Activated CD4-positive, alpha-beta T cell treated with anti-CD3 and anti-CD28 coated beads, Interleukin-2, amount 50 U/mL, for 16 hours (primary cell): ENCODE measurements around the gene TSFM.
"Not testable (repeated sequence)": the region's sequence is repeated elsewhere in the genome, so short reads cannot be mapped to it uniquely, and the experiment has no call there.

Source experiments
- DNase-seq: peaks from one replicate; pipeline ENCODE4 v3.0.0-alpha.2; 2020

TSFM gene

GRCh38 chr12:57765003-57765697 lies 17.4 kb upstream of the TSFM start:
- DNase-seq, result peak; percentile 63

DNA sequence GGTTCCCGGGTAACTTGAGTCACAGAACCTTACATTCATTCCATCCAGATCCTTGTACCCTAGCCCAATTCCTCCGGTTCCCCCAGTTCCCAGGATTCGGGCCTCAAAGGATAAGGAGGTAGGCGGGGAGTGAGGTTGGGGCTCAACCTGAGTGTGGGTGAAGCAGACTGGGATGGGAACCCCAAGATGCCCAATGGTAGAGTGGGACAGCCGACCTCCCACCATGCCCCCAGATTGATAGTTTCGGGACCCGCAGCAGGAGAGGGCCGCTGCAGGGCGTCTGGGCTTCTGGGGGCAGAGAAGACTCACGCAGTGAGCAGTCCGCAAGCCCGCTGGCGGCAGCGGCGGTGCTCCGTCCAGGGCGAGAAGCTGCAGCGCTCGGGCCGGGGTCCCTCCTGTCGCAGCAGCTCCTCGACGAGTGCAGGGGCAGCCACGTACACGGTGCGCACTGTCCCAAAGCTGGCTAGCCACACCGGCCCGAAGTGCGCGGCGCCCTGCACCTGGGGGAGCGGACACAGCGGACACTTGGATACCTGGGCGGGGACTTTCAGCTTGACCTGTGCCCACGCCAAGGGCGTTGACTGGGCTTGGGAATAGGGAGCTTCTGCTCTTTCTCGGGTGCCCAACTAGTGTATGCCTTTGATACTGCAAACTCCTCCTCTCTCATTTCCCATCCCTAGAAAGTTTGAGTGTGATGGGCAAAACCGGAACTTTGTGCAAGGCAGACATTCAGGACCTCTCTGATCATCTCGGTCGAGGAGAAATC lies 16.7 kb upstream of the TSFM start:
- DNase-seq, result no peak

GRCh38 chr12:57766464-57767304 lies 15.9 kb upstream of the TSFM start, which contains the start of gene CYP27B1:
TSS of gene CYP27B1 (minus strand) at chr12:57767078. CDS start at chr12:57767041, 37 bp downstream.
- DNase-seq, result no peak

- DNase-seq, result no peak
Observed at GRCh38 chr12:57767305-57767698, 15.3 kb upstream of the TSFM start.

DNA sequence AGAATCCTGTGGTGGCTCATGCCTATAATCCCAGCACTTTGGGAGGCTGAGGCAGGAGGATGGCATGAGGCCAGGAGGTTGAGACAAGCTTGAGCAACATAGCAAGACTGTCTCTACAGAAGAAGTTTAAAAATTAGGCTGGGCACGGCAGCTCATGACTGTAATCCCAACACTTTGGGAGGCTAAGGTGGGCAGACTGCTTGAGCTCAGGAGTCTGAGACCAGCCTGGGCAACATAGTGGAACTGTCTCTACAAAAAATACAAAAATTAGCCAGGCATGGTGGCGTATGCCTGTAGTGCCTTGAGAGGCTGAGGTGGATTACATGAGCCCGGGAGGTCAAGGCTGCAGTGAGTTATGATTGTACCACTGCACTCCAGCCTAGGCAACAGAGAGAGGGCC lies 14.7 kb upstream of the TSFM start:
- DNase-seq, result no peak

GRCh38 chr12:57769594-57769993 lies 13.0 kb upstream of the TSFM start:
- DNase-seq, result no peak

GRCh38 chr12:57770734-57771133 lies 11.9 kb upstream of the TSFM start:
- DNase-seq, result no peak

GRCh38 chr12:57771236-57771872 lies 11.2 kb upstream of the TSFM start:
- peak; percentile 94 for DNase-seq

GRCh38 chr12:57771873-57772428 lies 10.6 kb upstream of the TSFM start, which contains the start of gene METTL1:
TSS of gene METTL1 (minus strand) at chr12:57772105. CDS start at chr12:57772083, 22 bp downstream.
- peak; percentile 97 for DNase-seq

DNA sequence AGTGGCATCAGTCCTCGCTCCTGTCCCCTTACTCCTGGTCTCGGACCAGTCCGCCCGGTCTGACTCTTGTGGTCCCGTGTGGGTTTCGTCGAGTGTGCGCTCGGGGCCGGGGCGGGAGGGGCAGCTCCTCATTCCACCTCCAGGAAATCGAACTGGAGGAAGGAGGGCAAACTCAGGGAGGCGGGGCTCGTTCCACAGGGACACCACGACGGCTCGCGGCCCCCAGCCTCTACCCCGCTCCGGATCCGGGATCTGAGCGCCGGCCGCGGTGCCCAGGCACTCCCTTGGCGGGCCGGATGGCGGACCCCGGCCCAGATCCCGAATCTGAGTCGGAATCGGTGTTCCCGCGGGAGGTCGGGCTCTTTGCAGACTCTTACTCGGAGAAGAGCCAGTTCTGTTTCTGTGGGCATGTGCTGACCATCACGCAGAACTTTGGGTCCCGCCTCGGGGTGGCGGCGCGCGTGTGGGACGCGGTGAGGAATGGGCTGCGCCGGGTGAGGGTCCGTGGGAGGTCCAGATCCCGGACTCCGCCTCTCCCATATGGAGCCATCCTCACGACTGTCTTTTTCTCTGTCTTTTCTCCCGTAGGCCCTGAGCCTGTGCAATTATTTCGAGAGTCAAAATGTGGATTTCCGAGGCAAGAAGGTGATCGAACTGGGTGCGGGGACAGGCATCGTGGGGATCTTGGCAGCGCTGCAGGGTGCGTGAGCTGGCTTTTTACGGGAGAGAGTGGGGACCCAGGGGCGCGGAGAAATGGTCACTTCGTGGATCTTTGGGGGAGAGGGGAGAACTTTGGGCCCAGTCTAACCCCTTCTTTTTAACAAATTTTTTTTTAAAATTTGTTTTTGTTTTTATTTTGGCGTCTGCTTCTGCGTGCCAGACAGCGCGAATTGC lies 9.9 kb upstream of the TSFM start, which contains the start of gene EEF1AKMT3:
Gene EEF1AKMT3 (plus strand): TSS at position 186 of the 894 bp plus-strand sequence. CDS start 111 bp downstream, at position 297.
- peak; percentile 49 for DNase-seq

DNA sequence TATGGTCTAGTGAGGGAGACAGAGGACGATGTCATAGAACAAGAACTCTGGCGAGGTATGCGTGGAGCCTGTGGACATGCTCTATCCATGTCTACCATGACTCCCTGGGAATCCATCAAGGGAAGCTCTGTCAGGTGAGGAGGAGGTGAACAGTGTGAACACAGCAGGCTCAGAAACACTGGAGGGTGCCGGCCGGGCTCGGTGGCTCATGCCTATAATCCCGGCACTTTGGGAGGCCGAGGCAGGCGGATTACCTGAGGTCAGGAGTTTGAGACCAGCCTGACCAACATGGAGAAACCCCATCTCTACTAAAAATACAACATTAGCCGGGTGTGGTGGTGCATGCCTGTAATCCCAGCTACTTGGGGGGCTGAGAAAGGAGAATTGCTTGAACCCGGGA lies 8.0 kb upstream of the TSFM start:
- not testable (repeated sequence) for DNase-seq

DNA sequence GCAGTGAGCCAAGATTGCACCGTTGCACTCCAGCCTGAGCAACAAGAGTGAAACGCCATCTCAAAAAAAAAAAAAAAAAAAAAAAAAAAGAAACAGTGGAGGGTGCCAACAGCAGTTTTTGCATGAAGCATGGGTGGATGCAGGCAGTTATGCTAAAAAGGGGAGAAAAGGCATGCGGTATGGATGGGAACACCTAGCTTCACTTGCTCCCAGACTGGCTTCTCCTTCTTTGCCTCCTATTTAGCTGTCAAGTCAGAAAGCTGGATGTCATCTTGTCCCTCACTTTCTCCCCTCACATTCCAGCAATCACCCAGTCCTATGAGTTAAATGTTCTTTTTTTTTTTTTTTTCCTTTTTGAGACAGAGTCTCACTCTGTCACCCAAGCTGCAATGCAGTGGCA lies 7.5 kb upstream of the TSFM start:
- no peak for DNase-seq

DNA sequence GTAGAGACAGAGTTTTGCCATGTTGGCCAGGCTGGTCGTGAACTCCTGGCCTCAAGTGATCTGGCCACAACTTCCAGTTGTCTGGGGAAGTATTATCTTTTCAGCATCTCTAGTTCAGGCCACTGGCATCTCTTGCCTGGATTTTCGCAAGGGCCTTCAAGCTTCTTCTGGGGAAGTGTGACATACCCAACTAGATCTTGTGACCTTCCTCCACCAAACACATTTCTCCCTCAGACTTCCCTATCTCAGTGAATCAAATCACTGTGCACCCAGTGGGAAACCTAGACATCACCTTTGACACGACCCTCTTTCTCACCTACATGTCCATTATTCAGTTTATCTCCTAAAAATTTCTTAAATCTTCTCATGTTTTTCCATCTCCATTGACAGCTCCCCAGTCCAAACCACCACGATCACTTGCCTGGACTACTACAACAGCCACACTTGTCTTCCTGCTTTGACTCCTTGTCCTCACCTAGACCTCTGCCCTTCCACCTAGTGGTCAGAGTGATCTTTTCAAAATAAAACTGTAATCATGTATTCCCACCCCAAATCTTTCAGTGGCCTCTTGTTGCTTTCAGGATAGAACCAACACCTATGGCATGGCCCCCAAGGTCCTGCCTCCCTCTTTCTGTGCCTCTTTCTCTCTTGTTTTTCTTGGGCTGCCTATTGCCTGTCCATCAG lies 6.9 kb upstream of the TSFM start:
- no peak for DNase-seq

- DNase-seq, result no peak
Observed at GRCh38 chr12:57776247-57776587, 6.4 kb upstream of the TSFM start.

- DNase-seq, result no peak
Observed at GRCh38 chr12:57777367-57777766, 5.2 kb upstream of the TSFM start.

- DNase-seq, result no peak
Observed at GRCh38 chr12:57777911-57778310, 4.7 kb upstream of the TSFM start.

DNA sequence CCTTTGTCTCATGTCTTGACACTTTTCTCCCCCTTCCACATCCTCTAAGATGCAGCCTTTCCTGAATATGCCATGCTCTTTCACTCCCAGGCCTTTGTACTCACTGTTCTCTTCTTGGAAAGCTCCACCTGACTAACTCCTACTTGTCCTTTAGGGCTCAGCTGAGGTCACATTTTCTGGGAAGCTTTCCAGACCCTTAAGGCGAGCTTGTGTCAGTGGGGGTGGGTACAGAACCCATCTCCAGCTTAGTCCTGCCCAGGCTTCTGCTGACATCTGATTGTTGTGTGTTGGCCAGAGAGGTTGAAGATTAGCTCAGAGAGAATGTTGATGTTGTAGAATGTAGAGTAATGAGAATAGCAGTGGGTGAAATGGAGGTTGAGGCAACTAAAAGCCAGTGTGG lies 2.9 kb upstream of the TSFM start:
- no peak for DNase-seq

GRCh38 chr12:57780284-57780897 lies 2.2 kb upstream of the TSFM start:
- no peak for DNase-seq

- DNase-seq, result no peak
Observed at GRCh38 chr12:57781244-57781643, 1.3 kb upstream of the TSFM start.

DNA sequence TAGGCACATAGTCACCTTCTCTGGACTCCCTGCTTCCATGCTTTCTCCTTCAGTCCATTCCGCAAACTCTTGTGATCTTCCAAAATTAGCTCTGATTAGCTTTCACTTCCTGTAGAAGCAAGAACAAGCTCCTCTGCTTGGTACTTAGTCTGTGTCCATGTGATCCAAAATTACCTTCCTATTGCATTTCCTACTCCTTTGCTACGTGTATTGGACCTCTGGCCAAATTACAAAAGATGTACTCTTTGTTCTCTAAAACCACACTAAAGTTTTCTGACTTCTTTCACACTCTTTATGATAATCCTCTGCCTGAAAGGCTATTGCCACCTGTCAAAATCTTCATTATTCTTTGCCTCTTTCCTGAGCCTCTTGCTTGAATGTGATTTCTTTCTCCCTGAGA lies 786 bp upstream of the TSFM start:
- DNase-seq, result no peak
